Upper lobe of right lung (tissue), 1 donor: ENCODE results near the gene AKAP10. TPM values are rescaled to one million over a fixed set of nuclear protein-coding genes. Genes with fewer than 3 reads are reported as not detected.

Experiments used
- ATAC-seq: fragments of 200-7000 bp; cut with Tn5 transposase; one replicate; pipeline ENCODE4 v1.9.1; 2020; ENCODE audit warnings: mild to moderate bottlenecking, moderate library complexity
- DNase-seq: peaks from one replicate; pipeline ENCODE4 v3.0.0-alpha.2; 2020
- H3K27ac ChIP-seq: fragments of 200-600 bp; one replicate; pipeline ENCODE4 v1.8.0; 2022
- H3K27me3 ChIP-seq: fragments of 200-600 bp; one replicate; pipeline ENCODE4 v1.8.0; 2022; ENCODE audit warnings: mild to moderate bottlenecking
- H3K36me3 ChIP-seq: fragments of 200-600 bp; one replicate; pipeline ENCODE4 v1.8.0; 2022
- H3K4me1 ChIP-seq: fragments of 200-600 bp; one replicate; pipeline ENCODE4 v1.8.0; 2022
- H3K4me3 ChIP-seq: fragments of 200-600 bp; one replicate; pipeline ENCODE4 v1.8.0; 2022; ENCODE audit warnings: mild to moderate bottlenecking
- H3K9me3 ChIP-seq: fragments of 200-600 bp; one replicate; pipeline ENCODE4 v1.8.0; 2022
- CTCF ChIP-seq: fragments of 200-600 bp; IDR thresholded peaks from one replicate; pipeline ENCODE4 v1.8.0; 2022; ENCODE audit warnings: antibody characterized with exemption
- intact Hi-C: fragments of 100-400 bp; cut with DNase I; formaldehyde crosslinking; loops from one replicate; pipeline ENCODE4 v1.11.0; 2022
- total RNA-seq: library from RNA; stranded (reverse); fragmentation: NEBNext Ultra II Directional; extraction: Animal tissue kit (Norgen Biotek cat#: 25700); gene quantifications from one replicate; pipeline ENCODE4 v1.2.1, GENCODE V29; 2021
- donor health status: DM: no; HTN: yes; CAD: no; lungs with severe emphysema.

The AKAP10 gene
- total RNA-seq, 1 donor from 2014 or later: 42.3 TPM

DNA sequence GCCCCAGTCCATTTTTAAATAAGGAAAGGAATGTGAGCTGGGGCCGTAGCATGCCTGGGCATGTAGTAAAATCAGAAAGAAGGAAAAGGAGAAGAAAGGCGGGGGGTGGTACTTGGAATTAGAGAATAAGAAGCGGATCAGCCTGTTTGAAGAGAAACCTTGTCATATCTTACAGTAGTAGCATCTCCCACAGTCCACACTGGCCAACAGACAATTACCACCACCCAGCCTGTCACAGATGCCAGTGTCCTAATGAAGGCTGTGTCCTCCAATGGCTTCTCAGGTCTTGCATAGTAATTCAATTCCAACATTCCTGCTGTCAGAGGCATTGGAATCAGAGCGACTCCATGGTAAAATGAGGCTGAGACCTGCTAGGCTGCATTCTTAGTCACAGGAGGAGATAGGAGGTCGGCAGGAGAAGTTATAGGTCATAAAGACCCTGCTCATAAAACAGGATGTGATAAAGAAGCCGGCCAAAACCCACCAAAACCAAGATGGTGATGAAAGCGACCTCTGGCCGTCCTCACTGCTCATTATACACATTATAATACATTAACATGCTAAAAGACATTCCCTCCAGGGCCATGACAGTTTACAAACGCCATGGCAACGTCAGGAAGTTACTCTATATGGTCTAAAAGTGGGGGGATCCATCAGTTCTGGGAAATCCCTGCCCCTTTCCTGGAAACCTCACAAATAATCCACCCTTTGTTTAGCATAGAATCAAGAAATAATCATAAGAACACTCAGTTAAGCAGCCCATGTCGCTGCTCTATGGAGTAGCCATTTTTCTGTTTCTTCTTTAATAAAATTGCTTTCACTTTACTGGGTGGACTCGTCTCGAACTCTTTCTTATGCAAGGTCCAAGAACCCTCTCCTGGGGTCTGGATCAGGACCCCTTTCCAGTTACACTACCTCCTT, 9.6 kb upstream of the AKAP10 start:
- Histone ChIP-seq H3K4me3 (no peak overlapping the region), H3K36me3 (no peaks in the 10 kb centered on the region), H3K4me1 (no peaks in the 10 kb centered on the region), H3K27ac (no peak overlapping the region), H3K9me3 (no peaks in the 10 kb centered on the region), H3K27me3 (no peaks in the 10 kb centered on the region)
- TF ChIP-seq CTCF: no peak
- no peak for DNase-seq
- intact Hi-C loops: no loop called here
- no peak for ATAC-seq

GRCh38 chr17:19979917-19980770, 2.5 kb upstream of the AKAP10 start:
- no peaks in the 10 kb centered on the region for H3K27me3 ChIP-seq
- intact Hi-C loops: no loop called here
- ATAC-seq (peak; percentile 27), DNase-seq (peak; percentile 70)
- H3K9me3 ChIP-seq: no peaks in the 10 kb centered on the region
- H3K4me1 ChIP-seq: peaks cover 35% of the 10 kb centered on the region
- TF ChIP-seq CTCF: no peak
- H3K36me3 ChIP-seq: no peaks in the 10 kb centered on the region
- no peak overlapping the region for H3K4me3 ChIP-seq
- H3K27ac ChIP-seq: no peak overlapping the region

DNA sequence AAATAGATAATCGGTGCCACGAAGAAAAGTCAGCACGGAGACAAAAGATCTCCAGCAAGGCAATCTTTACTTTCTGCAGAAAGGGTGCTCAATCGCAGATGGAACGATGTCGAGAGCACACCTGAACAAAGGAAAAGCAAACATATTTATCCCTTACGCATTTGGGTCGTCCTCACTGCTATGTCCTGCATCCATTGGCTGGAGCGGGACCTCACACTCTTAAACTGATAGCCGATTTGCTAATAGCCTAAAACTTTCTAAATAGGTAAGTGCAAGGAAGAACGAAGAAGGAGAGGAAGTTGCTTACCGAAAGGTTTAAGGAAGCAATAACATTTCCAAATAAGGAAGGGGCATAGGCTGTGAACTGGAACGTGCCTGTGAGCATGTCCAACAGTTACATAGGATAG, 1.2 kb upstream of the AKAP10 start:
- Histone ChIP-seq H3K4me1 (peaks cover 39% of the 10 kb centered on the region), H3K27me3 (no peaks in the 10 kb centered on the region), H3K36me3 (no peaks in the 10 kb centered on the region), H3K9me3 (no peaks in the 10 kb centered on the region), H3K4me3 (peak overlapping the region; percentile 83), H3K27ac (peak overlapping the region; percentile 93)
- ATAC-seq (no peak), DNase-seq (no peak)
- intact Hi-C loops: no loop called here
- no peak for TF ChIP-seq CTCF

GRCh38 chr17:19978209-19978802, 678 bp upstream of the AKAP10 start:
- no peak for DNase-seq
- peaks cover 39% of the 10 kb centered on the region for H3K4me1 ChIP-seq
- H3K27ac ChIP-seq: peak overlapping the region; percentile 93
- TF ChIP-seq CTCF: no peak
- no peaks in the 10 kb centered on the region for H3K27me3 ChIP-seq
- ATAC-seq: peak; percentile 51
- H3K9me3 ChIP-seq: no peaks in the 10 kb centered on the region
- intact Hi-C loops: no loop called here
- H3K4me3 ChIP-seq: peak overlapping the region; percentile 83
- H3K36me3 ChIP-seq: no peaks in the 10 kb centered on the region

GRCh38 chr17:19975601-19976000, 2.0 kb downstream of the AKAP10 start:
- TF ChIP-seq CTCF: no peak
- H3K36me3 ChIP-seq: peaks cover 13% of the 10 kb centered on the region
- no peak overlapping the region for H3K27ac ChIP-seq
- no peak overlapping the region for H3K4me3 ChIP-seq
- peaks cover 39% of the 10 kb centered on the region for H3K4me1 ChIP-seq
- ATAC-seq: no peak
- intact Hi-C loops: no loop called here
- DNase-seq: no peak
- H3K27me3 ChIP-seq: no peaks in the 10 kb centered on the region
- H3K9me3 ChIP-seq: no peaks in the 10 kb centered on the region
